Dedifferentiated amniotic fluid mesenchymal stem cell (primary cell): ENCODE results near the gene ADTRP.
A peak's percentile ranks its signal among the peaks of the same experiment; 100 is the strongest.

Experiments used
- DNase-seq: peaks from one replicate; pipeline ENCODE4 v3.0.0-alpha.2; 2016; ENCODE audit errors: extremely low spot score

ADTRP gene

GRCh38 chr6:11727346-11727997 is 51.1 kb downstream of the ADTRP start:
- no peak for DNase-seq

GRCh38 chr6:11724286-11724685 is 54.3 kb downstream of the ADTRP start:
- DNase-seq, result no peak

- no peak for DNase-seq
These were observed 55.6 kb downstream of the ADTRP start for GRCh38 chr6:11722805-11723631.

- no peak for DNase-seq
These were observed 56.4 kb downstream of the ADTRP start for GRCh38 chr6:11722220-11722619.

GRCh38 chr6:11718463-11718862 is 60.1 kb downstream of the ADTRP start:
- no peak for DNase-seq

- no peak for DNase-seq
These were observed 60.6 kb downstream of the ADTRP start for GRCh38 chr6:11718031-11718430.

- no peak for DNase-seq
These were observed 63.8 kb downstream of the ADTRP start for GRCh38 chr6:11714798-11715285.

GRCh38 chr6:11714116-11714797 is 64.3 kb downstream of the ADTRP start:
- no peak for DNase-seq

GRCh38 chr6:11712760-11713159 is 65.8 kb downstream of the ADTRP start:
- peak; percentile 15 for DNase-seq

- no peak for DNase-seq
These were observed 66.5 kb downstream of the ADTRP start for GRCh38 chr6:11711984-11712711.

- DNase-seq, result peak; percentile 20
These were observed 67.3 kb downstream of the ADTRP start for GRCh38 chr6:11711003-11711983.

GRCh38 chr6:11710311-11710761 is 68.3 kb downstream of the ADTRP start:
- no peak for DNase-seq

- no peak for DNase-seq
These were observed 72.4 kb downstream of the ADTRP start for GRCh38 chr6:11706171-11706570.

- DNase-seq, result no peak
These were observed 73.1 kb downstream of the ADTRP start for GRCh38 chr6:11705483-11705882.

GRCh38 chr6:11705069-11705468 is 73.5 kb downstream of the ADTRP start:
- DNase-seq, result no peak

GRCh38 chr6:11703725-11704124 is 74.9 kb downstream of the ADTRP start:
- DNase-seq, result no peak

GRCh38 chr6:11702500-11703130 is 76.0 kb downstream of the ADTRP start:
- DNase-seq, result peak; percentile 20

GRCh38 chr6:11702089-11702488 is 76.5 kb downstream of the ADTRP start:
- DNase-seq, result no peak

GRCh38 chr6:11701573-11701972 is 77.0 kb downstream of the ADTRP start:
- no peak for DNase-seq

GRCh38 chr6:11700118-11700718 is 78.4 kb downstream of the ADTRP start:
- peak; percentile 84 for DNase-seq
